Activated CD4-positive, alpha-beta T cell treated with anti-CD3 and anti-CD28 coated beads for 36 hours (primary cell): ENCODE data around the gene AGPAT2. TPM values are rescaled to one million over a fixed set of nuclear protein-coding genes. Genes with fewer than 3 reads are reported as not detected.

ENCODE experiments used
- ATAC-seq: fragments of 200-7000 bp; cut with Tn5 transposase; one replicate; pipeline ENCODE4 v1.10.0; 2021; ENCODE audit warnings: mild to moderate bottlenecking, moderate library complexity
- CTCF ChIA-PET: fragments of 350-600 bp; sonication (Branson Sonifier 250); formaldehyde crosslinking; loops from one replicate; lab custom pipeline; 2021; ENCODE audit warnings: antibody characterized with exemption; lab: Charles Lee
- POLR2A ChIA-PET: fragments of 350-600 bp; sonication (Branson Sonifier 250); formaldehyde crosslinking; loops from one replicate; lab custom pipeline; 2021; ENCODE audit warnings: antibody characterized with exemption, inconsistent platforms; lab: Charles Lee
- DNase-seq: peaks from one replicate; pipeline ENCODE4 v3.0.0-alpha.2; 2020
- H3K27ac Mint-ChIP-seq: one replicate; pipeline ENCODE4 v1.8.0; 2021; ENCODE audit warnings: mixed read lengths
- H3K27me3 Mint-ChIP-seq: one replicate; pipeline ENCODE4 v1.8.0; 2021; ENCODE audit warnings: mixed read lengths
- H3K36me3 Mint-ChIP-seq: one replicate; pipeline ENCODE4 v1.8.0; 2021; ENCODE audit warnings: low read depth, mixed read lengths
- H3K4me1 Mint-ChIP-seq: one replicate; pipeline ENCODE4 v1.8.0; 2021; ENCODE audit warnings: mixed read lengths
- H3K4me3 Mint-ChIP-seq: one replicate; pipeline ENCODE4 v1.8.0; 2021; ENCODE audit warnings: mild to moderate bottlenecking, moderate library complexity, mixed read lengths
- H3K9me3 Mint-ChIP-seq: one replicate; pipeline ENCODE4 v1.8.0; 2021; ENCODE audit warnings: low read depth, mixed read lengths
- intact Hi-C, 2 experiments: fragments of 100-400 bp; cut with DNase I in 1 of 2; cut with micrococcal nuclease in 1 of 2; formaldehyde crosslinking; loops; one replicate each; pipeline versions ENCODE4 v1.14.2 to v1.15.1; 2022 to 2024; cut with DNase I, micrococcal nuclease
- total RNA-seq, 2 experiments: library from RNA; stranded (reverse); gene quantifications; one replicate each; pipeline ENCODE4 v1.2.3, GENCODE V29; 2021

AGPAT2 gene
- 10 to 100 TPM in 1 of 2 experiments, 1 to 10 TPM in 1; 9.0 to 10.4 TPM for total RNA-seq

DNA sequence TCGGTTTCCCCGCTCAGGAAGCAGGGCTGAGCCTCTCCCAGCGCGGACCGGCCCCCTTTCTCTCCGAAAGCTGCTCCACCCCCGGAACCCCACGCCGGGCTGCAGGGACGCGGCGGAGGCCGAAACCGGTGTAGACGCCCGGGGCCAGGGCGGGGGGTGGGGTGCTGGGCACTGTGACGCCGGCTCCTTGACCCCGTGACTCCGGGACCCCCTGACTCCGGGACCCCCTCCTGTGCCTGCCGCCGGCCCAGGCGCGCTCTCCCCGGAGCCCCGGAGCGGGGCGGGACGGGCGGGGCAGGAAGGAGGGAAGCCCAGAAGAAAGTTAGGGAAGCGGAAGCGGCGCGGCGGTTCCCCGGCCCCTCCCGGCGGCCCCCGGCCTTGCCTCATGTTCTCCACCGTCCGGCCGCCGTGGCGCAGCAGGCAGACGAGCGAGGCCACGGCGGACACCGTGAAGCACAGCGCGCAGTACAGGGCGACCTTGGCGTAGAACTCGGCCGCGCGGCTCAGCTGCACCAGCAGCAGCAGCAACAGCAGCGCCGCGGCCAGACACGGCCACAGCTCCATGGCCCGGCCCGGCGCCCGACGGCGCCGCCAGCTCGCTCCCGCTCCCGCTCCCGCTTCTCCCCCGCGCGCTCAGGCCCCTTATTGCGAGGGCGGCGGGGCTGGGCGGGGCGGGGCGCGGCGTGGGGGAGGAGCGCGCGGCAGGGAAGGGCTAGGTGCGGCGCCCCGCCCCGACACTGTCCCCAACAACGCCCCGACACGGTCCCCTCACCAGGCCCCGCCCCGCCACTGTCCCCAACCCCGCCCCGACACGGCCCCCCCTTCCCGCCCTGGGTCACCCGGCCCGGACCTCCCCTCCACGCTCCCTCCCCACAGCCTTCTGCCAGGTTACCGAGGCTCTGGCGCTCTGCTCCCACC, at the start of gene AGPAT2:
Gene AGPAT2 (minus strand): TSS at position 664 of the 918 bp plus-strand sequence. CDS start 100 bp downstream, at position 564.
- Mint-ChIP-seq H3K36me3 (no peaks in the 10 kb centered on the region), H3K27me3 (peaks cover 2% of the 10 kb centered on the region), H3K4me3 (peak within 1 kb of the TSS; percentile 70), H3K4me1 (no peaks in the 10 kb centered on the region), H3K9me3 (no peaks in the 10 kb centered on the region), H3K27ac (no peak within 1 kb of the TSS)
- ChIA-PET POLR2A (interaction anchor here (0.6 kb wide), 1 partner anchor 14 kb away, joined by 6 read pairs; no protein-coding TSS in a partner anchor), CTCF (interaction anchor here (0.7 kb wide), 1 partner anchor 14 kb away, joined by 4 read pairs; no protein-coding TSS in a partner anchor)
- DNase-seq (peak; percentile 84), ATAC-seq (peak; percentile 91)
- intact Hi-C loops: loop anchor here in 1 of 2 experiments (1.0 kb wide), 4 partner anchors 14 to 324 kb away; partner anchors contain the start of genes DNLZ and SEC16A

DNA sequence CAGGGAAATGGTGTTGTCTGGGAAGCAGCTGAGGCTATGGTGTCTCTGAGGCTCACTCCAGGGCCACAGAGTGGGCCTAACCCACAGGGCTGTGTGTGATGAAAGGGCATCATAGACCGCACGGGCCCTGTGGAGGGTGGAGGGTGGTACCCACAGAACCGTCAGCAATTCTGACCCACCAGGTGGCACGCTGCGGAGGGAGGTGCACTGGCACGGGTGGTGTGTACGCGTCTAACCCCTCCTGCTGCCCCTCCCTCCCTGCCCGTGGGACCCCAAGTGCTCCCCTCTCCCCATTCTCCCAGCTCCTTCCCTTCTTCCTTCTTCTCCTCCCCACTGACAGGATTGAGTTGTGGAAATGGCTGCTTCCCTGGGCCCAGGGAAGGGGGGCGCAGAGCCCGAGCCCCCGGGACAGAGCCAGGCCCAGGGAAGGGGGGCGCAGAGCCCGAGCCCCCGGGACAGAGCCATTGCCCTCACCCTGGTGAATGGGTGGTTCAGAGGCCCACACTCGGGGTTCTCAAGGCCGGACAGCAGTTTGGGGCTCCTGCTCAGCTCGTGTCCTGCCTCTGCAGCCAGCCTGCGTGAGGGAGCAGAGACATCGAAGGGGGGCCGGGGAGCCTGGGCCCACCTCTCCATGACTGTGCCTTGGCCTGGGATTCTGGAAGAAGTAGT, 48.7 kb upstream of the AGPAT2 start:
- H3K27ac Mint-ChIP-seq: no peak overlapping the region
- CTCF ChIA-PET: no interaction called here
- DNase-seq: no peak
- no peaks in the 10 kb centered on the region for H3K36me3 Mint-ChIP-seq
- no peaks in the 10 kb centered on the region for H3K27me3 Mint-ChIP-seq
- no peak for ATAC-seq
- POLR2A ChIA-PET: no interaction called here
- no peak overlapping the region for H3K4me3 Mint-ChIP-seq
- H3K9me3 Mint-ChIP-seq: no peaks in the 10 kb centered on the region
- intact Hi-C loops: no loop called here
- H3K4me1 Mint-ChIP-seq: peaks cover 14% of the 10 kb centered on the region

DNA sequence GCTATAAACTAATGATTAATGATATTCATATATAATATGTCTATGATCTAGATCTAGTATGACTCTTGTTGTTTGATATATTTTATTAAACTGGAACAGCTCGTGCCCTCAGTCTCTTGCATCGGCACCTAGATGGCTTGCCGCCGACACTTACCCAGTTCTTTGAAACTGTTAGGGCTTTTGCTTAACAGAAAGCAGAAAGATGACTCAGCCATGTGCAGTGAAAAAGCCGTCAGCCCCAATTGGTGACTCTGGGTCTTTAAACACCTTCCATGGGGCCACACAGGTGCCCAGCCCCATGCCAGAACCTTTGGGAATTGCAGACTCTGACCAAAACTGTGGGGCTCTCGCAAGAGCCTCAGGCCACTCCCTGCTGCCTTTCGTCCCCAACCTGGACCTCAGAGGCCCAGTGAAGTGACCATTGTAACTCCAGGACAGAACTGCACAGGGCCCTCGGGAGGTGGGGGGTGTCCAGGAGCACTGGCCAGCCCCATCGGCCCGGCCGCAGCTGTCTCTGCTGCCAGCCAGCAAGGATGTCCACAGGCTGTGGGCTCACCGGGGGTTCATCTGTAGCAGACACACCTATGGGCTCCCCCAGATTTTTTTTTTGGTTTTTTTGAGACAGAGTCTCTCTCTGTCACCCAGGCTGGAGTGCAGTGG, 47.7 kb upstream of the AGPAT2 start:
- Mint-ChIP-seq H3K9me3 (no peaks in the 10 kb centered on the region), H3K36me3 (no peaks in the 10 kb centered on the region), H3K4me1 (peaks cover 14% of the 10 kb centered on the region), H3K4me3 (no peak overlapping the region), H3K27ac (no peak overlapping the region), H3K27me3 (no peaks in the 10 kb centered on the region)
- ATAC-seq (peak; percentile 80), DNase-seq (peak; percentile 54)
- intact Hi-C loops: no loop called here
- ChIA-PET POLR2A (no interaction called here), CTCF (no interaction called here)

GRCh38 chr9:136733611-136734010, 46.4 kb upstream of the AGPAT2 start:
- ChIA-PET POLR2A (no interaction called here), CTCF (no interaction called here)
- intact Hi-C loops: no loop called here
- ATAC-seq (no peak), DNase-seq (no peak)
- H3K27ac Mint-ChIP-seq: no peak overlapping the region
- no peaks in the 10 kb centered on the region for H3K27me3 Mint-ChIP-seq
- no peaks in the 10 kb centered on the region for H3K9me3 Mint-ChIP-seq
- H3K36me3 Mint-ChIP-seq: no peaks in the 10 kb centered on the region
- no peak overlapping the region for H3K4me3 Mint-ChIP-seq
- H3K4me1 Mint-ChIP-seq: peaks cover 18% of the 10 kb centered on the region

GRCh38 chr9:136732444-136733178, 45.4 kb upstream of the AGPAT2 start:
- H3K27me3 Mint-ChIP-seq: no peaks in the 10 kb centered on the region
- no peaks in the 10 kb centered on the region for H3K9me3 Mint-ChIP-seq
- H3K4me3 Mint-ChIP-seq: no peak overlapping the region
- ChIA-PET POLR2A (no interaction called here), CTCF (interaction anchor here (0.6 to 0.7 kb wide), 2 partner anchors 25 to 26 kb away, joined by 3 to 4 read pairs; no protein-coding TSS in a partner anchor)
- DNase-seq (peak; percentile 35), ATAC-seq (no peak)
- intact Hi-C loops: no loop called here
- peaks cover under 1% of the 10 kb centered on the region for H3K36me3 Mint-ChIP-seq
- no peak overlapping the region for H3K27ac Mint-ChIP-seq
- H3K4me1 Mint-ChIP-seq: peaks cover 18% of the 10 kb centered on the region

DNA sequence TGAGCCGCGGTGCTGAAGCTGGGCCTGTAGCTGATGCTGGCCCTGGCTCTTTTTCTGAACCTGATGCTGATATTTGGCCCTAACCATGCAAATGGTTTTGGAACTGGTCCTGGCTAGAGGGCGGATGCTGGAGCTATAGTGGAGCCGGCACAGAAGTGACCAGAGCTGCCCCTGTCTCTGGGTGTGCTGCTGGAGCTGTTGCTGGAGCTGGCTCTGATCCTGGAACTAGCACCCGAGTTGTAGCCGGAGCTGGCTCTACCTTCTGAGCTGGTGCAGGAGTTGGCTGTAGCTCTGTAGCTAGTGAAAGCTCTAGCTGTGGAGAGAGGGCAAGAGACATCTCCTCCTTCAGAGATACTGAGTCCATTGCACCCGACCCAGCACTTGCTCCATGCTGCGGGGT, 42.7 kb upstream of the AGPAT2 start:
- ChIA-PET CTCF (interaction anchor here (0.6 to 2.1 kb wide), 14 partner anchors 8 to 334 kb away, joined by 3 to 7 read pairs (median 4); no protein-coding TSS in a partner anchor), POLR2A (interaction anchor here (0.5 to 0.7 kb wide), 3 partner anchors 29 to 250 kb away, joined by 3 to 7 read pairs (median 3); no protein-coding TSS in a partner anchor)
- no peak for DNase-seq
- H3K4me1 Mint-ChIP-seq: peaks cover 34% of the 10 kb centered on the region
- H3K9me3 Mint-ChIP-seq: no peaks in the 10 kb centered on the region
- H3K36me3 Mint-ChIP-seq: peaks cover 24% of the 10 kb centered on the region
- no peak overlapping the region for H3K27ac Mint-ChIP-seq
- no peaks in the 10 kb centered on the region for H3K27me3 Mint-ChIP-seq
- ATAC-seq: no peak
- no peak overlapping the region for H3K4me3 Mint-ChIP-seq
- intact Hi-C loops: loop anchor here (2.0 to 5.0 kb wide), 4 partner anchors 29 to 319 kb away; partner anchors contain the start of genes ENTR1 (in 1 of the 2), PMPCA (in 1 of the 2) and TMEM141 (in 1 of the 2)

GRCh38 chr9:136729144-136729543, 41.9 kb upstream of the AGPAT2 start:
- peak; percentile 45 for DNase-seq
- Mint-ChIP-seq H3K36me3 (peaks cover 32% of the 10 kb centered on the region), H3K27me3 (no peaks in the 10 kb centered on the region), H3K9me3 (no peaks in the 10 kb centered on the region), H3K4me1 (peaks cover 38% of the 10 kb centered on the region), H3K4me3 (peak overlapping the region; percentile 100), H3K27ac (no peak overlapping the region)
- ChIA-PET POLR2A (interaction anchor here (0.6 to 1.2 kb wide), 2 partner anchors 13 to 479 kb away, joined by 6 to 8 read pairs; no protein-coding TSS in a partner anchor), CTCF (interaction anchor here (0.6 to 2.1 kb wide), 17 partner anchors 8 to 342 kb away, joined by 3 to 7 read pairs (median 4); partner anchors contain the start of gene SAPCD2)
- intact Hi-C loops: loop anchor here (2.0 to 5.0 kb wide), 4 partner anchors 28 to 318 kb away; partner anchors contain the start of genes ENTR1 (in 1 of the 2), PMPCA (in 1 of the 2) and TMEM141 (in 1 of the 2)
- peak; percentile 28 for ATAC-seq

DNA sequence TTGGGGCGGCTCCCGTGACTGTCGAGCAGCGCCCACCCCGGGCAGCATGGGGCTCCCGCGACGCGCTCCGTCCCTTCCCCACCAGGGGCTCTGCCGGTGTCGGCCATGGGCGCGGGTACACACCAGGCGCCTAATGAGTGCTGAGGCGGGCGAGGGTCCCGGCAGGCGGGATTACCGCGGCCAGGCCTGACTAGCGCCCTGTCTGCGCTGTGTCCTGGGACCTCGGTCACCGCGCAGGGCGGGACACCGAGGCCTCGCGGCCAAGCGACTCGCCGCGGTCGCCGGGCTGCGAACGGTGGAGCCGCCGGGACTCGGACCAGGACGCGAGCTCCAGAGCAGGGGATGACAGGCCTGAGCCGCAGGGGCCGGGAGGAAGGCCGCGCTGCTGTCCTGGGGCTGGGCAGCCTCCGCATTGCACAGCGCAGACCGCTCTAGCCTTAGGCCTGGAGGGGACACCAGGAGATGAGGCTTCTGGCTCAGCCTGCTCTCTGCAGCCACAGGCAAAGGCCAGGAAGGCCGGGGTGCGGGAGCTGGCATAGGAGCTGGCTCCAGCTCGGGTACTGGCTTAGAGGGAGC, 41.4 kb upstream of the AGPAT2 start:
- intact Hi-C loops: loop anchor here (1.0 to 5.0 kb wide), 13 partner anchors 27 to 513 kb away; partner anchors contain the start of genes AGPAT2 (in 1 of the 2), ENTR1 (in 1 of the 2), FBXW5 (in 1 of the 2) and INPP5E (in 1 of the 2)
- peaks cover 37% of the 10 kb centered on the region for H3K36me3 Mint-ChIP-seq
- no peaks in the 10 kb centered on the region for H3K9me3 Mint-ChIP-seq
- POLR2A ChIA-PET: interaction anchor here (0.6 to 1.2 kb wide), 9 partner anchors 9 to 480 kb away, joined by 3 to 8 read pairs (median 4); no protein-coding TSS in a partner anchor
- peak; percentile 39 for DNase-seq
- CTCF ChIA-PET: interaction anchor here (0.6 to 2.1 kb wide), 15 partner anchors 9 to 342 kb away, joined by 3 to 7 read pairs (median 4); partner anchors contain the start of gene SAPCD2
- H3K27me3 Mint-ChIP-seq: no peaks in the 10 kb centered on the region
- peak; percentile 10 for ATAC-seq
- peaks cover 39% of the 10 kb centered on the region for H3K4me1 Mint-ChIP-seq
- peak overlapping the region; percentile 100 for H3K4me3 Mint-ChIP-seq
- H3K27ac Mint-ChIP-seq: no peak overlapping the region

DNA sequence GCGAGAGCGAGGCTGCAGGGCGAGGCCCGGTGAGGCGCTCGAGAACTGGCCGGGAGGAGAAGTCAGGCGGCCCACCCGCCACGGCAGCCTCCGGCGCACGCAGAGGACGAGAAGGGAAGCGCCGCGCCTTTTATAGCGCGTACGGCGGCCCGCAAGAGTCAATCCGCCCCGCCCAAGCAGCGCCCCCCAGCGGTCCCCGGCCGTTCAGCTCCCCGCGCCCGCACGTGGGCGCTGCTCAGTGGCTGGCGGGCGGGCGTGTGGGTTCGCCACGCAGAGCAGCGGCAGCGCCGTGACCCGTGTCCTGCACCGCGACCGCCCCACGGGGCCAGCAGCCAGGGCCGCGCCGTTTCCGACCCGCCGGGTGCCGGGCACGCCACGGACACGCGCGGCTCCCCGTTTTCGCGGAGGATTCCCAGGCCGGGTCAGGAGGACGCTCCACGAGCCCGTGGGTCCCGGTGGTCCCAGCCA, 40.9 kb upstream of the AGPAT2 start:
- ChIA-PET POLR2A (interaction anchor here (0.6 to 1.2 kb wide), 8 partner anchors 9 to 190 kb away, joined by 3 to 7 read pairs (median 4); no protein-coding TSS in a partner anchor), CTCF (interaction anchor here (1.0 to 2.1 kb wide), 4 partner anchors 22 to 343 kb away, joined by 3 to 7 read pairs (median 5); partner anchors contain the start of gene SAPCD2)
- Mint-ChIP-seq H3K27me3 (no peaks in the 10 kb centered on the region), H3K36me3 (peaks cover 40% of the 10 kb centered on the region), H3K27ac (no peak overlapping the region), H3K4me1 (peaks cover 39% of the 10 kb centered on the region), H3K9me3 (no peaks in the 10 kb centered on the region), H3K4me3 (peak overlapping the region; percentile 100)
- intact Hi-C loops: loop anchor here (1.0 to 5.0 kb wide), 13 partner anchors 27 to 513 kb away; partner anchors contain the start of genes AGPAT2 (in 1 of the 2), ENTR1 (in 1 of the 2), FBXW5 (in 1 of the 2) and INPP5E (in 1 of the 2)
- ATAC-seq (peak; percentile 72), DNase-seq (peak; percentile 95)
